K562 (cell line): ENCODE results near the gene CELF4.

Experiments
- NCOA2 ChIP-seq, 2 experiments: fragments of 450-650 bp; IDR thresholded peaks; 2 replicates each; pipeline ENCODE4 v1.6.1; 2018; ENCODE audit warnings: mild to moderate bottlenecking in 2 of 2, moderate library complexity in 1 of 2; ENCODE audit not compliant: partially characterized antibody in 2 of 2
- THAP12 ChIP-seq: fragments of 250-450 bp; sonication (Bioruptor Pico); IDR thresholded peaks from 2 replicates; pipeline ENCODE4 v1.9.0; 2021; ENCODE audit warnings: mild to moderate bottlenecking, inconsistent platforms
- USF1 ChIP-seq: sonication (generic); formaldehyde crosslinking; IDR thresholded peaks from 2 replicates; pipeline ENCODE4 v1.9.0; 2022; ENCODE audit warnings: mild to moderate bottlenecking, missing genetic modification reagents
- TF ChIP-seq, protein P1 (sequence below), 3 experiments: IDR thresholded peaks in 2 of 3; conservative IDR thresholded peaks in 1 of 3; 2 replicates each; pipeline ENCODE4 v1.5.1; 2011 to 2012; ENCODE audit warnings: low read length in 3 of 3, mild to moderate bottlenecking in 3 of 3, control low read depth in 2 of 3, improper control_type of control experiment in 1 of 3, inconsistent platforms in 1 of 3, low read depth in 1 of 3, mixed read lengths in 1 of 3, moderate library complexity in 1 of 3; ENCODE audit not compliant: insufficient read depth in 2 of 3
- TF ChIP-seq, protein P2 (sequence below): sonication (generic); formaldehyde crosslinking; IDR thresholded peaks from 2 replicates; pipeline ENCODE4 v1.8.1; 2022; ENCODE audit warnings: missing genetic modification reagents
- TF ChIP-seq, protein P3 (sequence below): sonication (generic); formaldehyde crosslinking; IDR thresholded peaks from 2 replicates; pipeline ENCODE4 v1.8.0; 2023; ENCODE audit warnings: mild to moderate bottlenecking, missing genetic modification reagents

- TF ChIP-seq, protein P1, sequence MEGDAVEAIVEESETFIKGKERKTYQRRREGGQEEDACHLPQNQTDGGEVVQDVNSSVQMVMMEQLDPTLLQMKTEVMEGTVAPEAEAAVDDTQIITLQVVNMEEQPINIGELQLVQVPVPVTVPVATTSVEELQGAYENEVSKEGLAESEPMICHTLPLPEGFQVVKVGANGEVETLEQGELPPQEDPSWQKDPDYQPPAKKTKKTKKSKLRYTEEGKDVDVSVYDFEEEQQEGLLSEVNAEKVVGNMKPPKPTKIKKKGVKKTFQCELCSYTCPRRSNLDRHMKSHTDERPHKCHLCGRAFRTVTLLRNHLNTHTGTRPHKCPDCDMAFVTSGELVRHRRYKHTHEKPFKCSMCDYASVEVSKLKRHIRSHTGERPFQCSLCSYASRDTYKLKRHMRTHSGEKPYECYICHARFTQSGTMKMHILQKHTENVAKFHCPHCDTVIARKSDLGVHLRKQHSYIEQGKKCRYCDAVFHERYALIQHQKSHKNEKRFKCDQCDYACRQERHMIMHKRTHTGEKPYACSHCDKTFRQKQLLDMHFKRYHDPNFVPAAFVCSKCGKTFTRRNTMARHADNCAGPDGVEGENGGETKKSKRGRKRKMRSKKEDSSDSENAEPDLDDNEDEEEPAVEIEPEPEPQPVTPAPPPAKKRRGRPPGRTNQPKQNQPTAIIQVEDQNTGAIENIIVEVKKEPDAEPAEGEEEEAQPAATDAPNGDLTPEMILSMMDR (IDR thresholded peaks at IDR 0.05 in 2 of 3, conservative IDR thresholded peaks at IDR 0.05 in 1 of 3; ENCODE audit: insufficient read depth in 2 of 3, low read depth in 1 of 3, low read length in 3 of 3) = no peak
- TF ChIP-seq, protein P2, sequence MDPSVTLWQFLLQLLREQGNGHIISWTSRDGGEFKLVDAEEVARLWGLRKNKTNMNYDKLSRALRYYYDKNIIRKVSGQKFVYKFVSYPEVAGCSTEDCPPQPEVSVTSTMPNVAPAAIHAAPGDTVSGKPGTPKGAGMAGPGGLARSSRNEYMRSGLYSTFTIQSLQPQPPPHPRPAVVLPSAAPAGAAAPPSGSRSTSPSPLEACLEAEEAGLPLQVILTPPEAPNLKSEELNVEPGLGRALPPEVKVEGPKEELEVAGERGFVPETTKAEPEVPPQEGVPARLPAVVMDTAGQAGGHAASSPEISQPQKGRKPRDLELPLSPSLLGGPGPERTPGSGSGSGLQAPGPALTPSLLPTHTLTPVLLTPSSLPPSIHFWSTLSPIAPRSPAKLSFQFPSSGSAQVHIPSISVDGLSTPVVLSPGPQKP (CRISPR knock-in tag) = no peak
- TF ChIP-seq, protein P3, sequence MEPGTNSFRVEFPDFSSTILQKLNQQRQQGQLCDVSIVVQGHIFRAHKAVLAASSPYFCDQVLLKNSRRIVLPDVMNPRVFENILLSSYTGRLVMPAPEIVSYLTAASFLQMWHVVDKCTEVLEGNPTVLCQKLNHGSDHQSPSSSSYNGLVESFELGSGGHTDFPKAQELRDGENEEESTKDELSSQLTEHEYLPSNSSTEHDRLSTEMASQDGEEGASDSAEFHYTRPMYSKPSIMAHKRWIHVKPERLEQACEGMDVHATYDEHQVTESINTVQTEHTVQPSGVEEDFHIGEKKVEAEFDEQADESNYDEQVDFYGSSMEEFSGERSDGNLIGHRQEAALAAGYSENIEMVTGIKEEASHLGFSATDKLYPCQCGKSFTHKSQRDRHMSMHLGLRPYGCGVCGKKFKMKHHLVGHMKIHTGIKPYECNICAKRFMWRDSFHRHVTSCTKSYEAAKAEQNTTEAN = no peak
- no peak for TF ChIP-seq NCOA2 (IDR thresholded peaks at IDR 0.05; ENCODE audit: partially characterized antibody in 2 of 2)
- TF ChIP-seq USF1 (CRISPR knock-in tag) = no peak
- TF ChIP-seq THAP12 (CRISPR knock-in tag) = no peak
These were observed 293.4 kb downstream of the CELF4 start for GRCh38 chr18:37272226-37272625.
